GM12878 (cell line): Measurements from ENCODE around the gene MRPL54. TPM values are rescaled to one million over a fixed set of nuclear protein-coding genes. Genes with fewer than 3 reads are reported as not detected.

Experiments
- ATAC-seq: fragments of 200-7000 bp; cut with Tn5 transposase; 3 replicates; pipeline ENCODE4 v1.9.1; 2020; ENCODE audit warnings: mild to moderate bottlenecking, moderate library complexity
- BruUV-seq: library from RNA; stranded (reverse); fragments of 400-500 nt; replicated peaks from 2 replicates; lab custom pipeline; 2021; lab: Mats Ljungman, UMichigan
- CTCF ChIA-PET: fragments of 300-600 bp; sonication (Branson Sonifier 250); formaldehyde crosslinking; extraction: SDS; loops from one replicate; lab custom pipeline; 2021; ENCODE audit warnings: inconsistent platforms; lab: Yijun Ruan, JAX
- POLR2A ChIA-PET: fragments of 350-600 bp; formaldehyde crosslinking; extraction: SDS; loops from one replicate; lab custom pipeline; 2021; ENCODE audit warnings: inconsistent platforms; lab: Charles Lee
- RAD21 ChIA-PET: fragments of 300-600 bp; sonication (Branson Sonifier 250); formaldehyde crosslinking; loops from one replicate; lab custom pipeline; 2023; ENCODE audit warnings: antibody characterized with exemption; ENCODE audit not compliant: unreplicated experiment; lab: Charles Lee
- SMC1A ChIA-PET: fragments of 300-600 bp; sonication (Branson Sonifier 250); formaldehyde crosslinking; loops from one replicate; lab custom pipeline; 2023; ENCODE audit not compliant: unreplicated experiment, uncharacterized antibody; lab: Charles Lee
- DNase-seq: peaks from one replicate; pipeline ENCODE4 v3.0.0-alpha.2; 2011; ENCODE audit warnings: low read depth, low spot score
- FAIRE-seq: peaks from 3 replicates; lab custom pipeline; 2011; peaks lifted over from hg19 to GRCh38; lab: Jason Lieb, UNC
- H2AFZ ChIP-seq: 2 replicates; pipeline ENCODE4 v1.6.0; 2011; ENCODE audit warnings: low read depth, low read length, control low read depth; ENCODE audit not compliant: control insufficient read depth
- H3K27ac ChIP-seq: 2 replicates; pipeline ENCODE4 v1.5.1; 2011; ENCODE audit warnings: control low read depth; ENCODE audit not compliant: control insufficient read depth, insufficient read depth
- H3K27me3 ChIP-seq, 2 experiments: replicated peaks in 1 of 2; 2 replicates each; pipeline versions ENCODE4 v1.6.0 to v1.6.1; 2011; ENCODE audit warnings: low read length in 1 of 2; ENCODE audit not compliant: control insufficient read depth in 2 of 2, insufficient read depth in 2 of 2
- H3K36me3 ChIP-seq, 2 experiments: 2 replicates each; pipeline ENCODE4 v1.5.1; 2011; ENCODE audit warnings: low read length in 1 of 2; ENCODE audit not compliant: control insufficient read depth in 2 of 2, insufficient read depth in 2 of 2
- H3K4me1 ChIP-seq: 2 replicates; pipeline ENCODE4 v1.6.1; 2011; ENCODE audit warnings: mild to moderate bottlenecking, low read length, moderate library complexity, mixed read lengths; ENCODE audit not compliant: control insufficient read depth, insufficient read depth
- H3K4me2 ChIP-seq: 2 replicates; pipeline ENCODE4 v1.6.0; 2011; ENCODE audit warnings: control low read depth; ENCODE audit not compliant: control insufficient read depth, insufficient read depth
- H3K4me3 ChIP-seq: fragments of 200-600 bp; sonication (generic); 2 replicates; pipeline ENCODE4 v1.5.1; 2016
- H3K79me2 ChIP-seq: 2 replicates; pipeline ENCODE4 v1.6.0; 2011; ENCODE audit warnings: low read length; ENCODE audit not compliant: control insufficient read depth, insufficient read depth
- H3K9ac ChIP-seq: 2 replicates; pipeline ENCODE4 v1.8.0; 2011; ENCODE audit warnings: low read length, control low read depth, mixed read lengths; ENCODE audit not compliant: control insufficient read depth, insufficient read depth
- H3K9me3 ChIP-seq: replicated peaks from 3 replicates; pipeline ENCODE4 v1.5.1; 2011; ENCODE audit warnings: mild to moderate bottlenecking, low read length; ENCODE audit not compliant: control insufficient read depth, insufficient read depth
- H4K20me1 ChIP-seq: 2 replicates; pipeline ENCODE4 v1.6.0; 2011; ENCODE audit not compliant: control insufficient read depth, insufficient read depth
- BHLHE40 ChIP-seq, 2 experiments: fragments of 450-650 bp in 1 of 2; IDR thresholded peaks; 2 replicates each; pipeline ENCODE4 v1.6.1; 2011 to 2017; ENCODE audit warnings: low read depth in 2 of 2, borderline replicate concordance in 1 of 2, improper control_type of control experiment in 1 of 2, low read length in 1 of 2, mild to moderate bottlenecking in 1 of 2
- CREB1 ChIP-seq: IDR thresholded peaks from 2 replicates; pipeline ENCODE4 v1.6.1; 2012; ENCODE audit warnings: low read depth, mild to moderate bottlenecking, inconsistent platforms
- DPF2 ChIP-seq: fragments of 450-650 bp; IDR thresholded peaks from 2 replicates; pipeline ENCODE4 v1.6.1; 2017; ENCODE audit warnings: mild to moderate bottlenecking
- FOXK2 ChIP-seq: fragments of 450-650 bp; IDR thresholded peaks from 2 replicates; pipeline ENCODE4 v1.6.1; 2017; ENCODE audit warnings: mild to moderate bottlenecking, moderate library complexity
- IRF5 ChIP-seq: fragments of 450-650 bp; IDR thresholded peaks from 2 replicates; pipeline ENCODE4 v1.6.1; 2017; ENCODE audit warnings: borderline replicate concordance
- MEF2A ChIP-seq: IDR thresholded peaks from 2 replicates; pipeline ENCODE4 v1.6.1; 2011; ENCODE audit warnings: low read depth, mild to moderate bottlenecking, low read length, moderate library complexity; ENCODE audit not compliant: insufficient read depth
- POU2F2 ChIP-seq: IDR thresholded peaks from 3 replicates; pipeline ENCODE4 v1.6.1; 2011; ENCODE audit warnings: low read depth, mild to moderate bottlenecking, low read length, borderline replicate concordance
- SMAD1 ChIP-seq: fragments of 450-650 bp; IDR thresholded peaks from 2 replicates; pipeline ENCODE4 v1.6.1; 2018; ENCODE audit warnings: mild to moderate bottlenecking, low read depth; ENCODE audit not compliant: partially characterized antibody
- SMAD5 ChIP-seq: IDR thresholded peaks from 2 replicates; pipeline ENCODE4 v1.6.1; 2016; ENCODE audit warnings: antibody characterized with exemption, low read depth
- YBX1 ChIP-seq: fragments of 450-650 bp; IDR thresholded peaks from 2 replicates; pipeline ENCODE4 v1.6.1; 2016; ENCODE audit warnings: antibody characterized with exemption
- ZBED1 ChIP-seq: IDR thresholded peaks from 2 replicates; pipeline ENCODE4 v1.6.1; 2016; ENCODE audit warnings: borderline replicate concordance
- WGBS: methylation state at CpG from one replicate; pipeline ENCODE4 v1.1.6; 2016; ENCODE audit warnings: low lambda C conversion rate; ENCODE audit not compliant: insufficient replicate concordance, insufficient coverage; ENCODE audit errors: missing lambda C conversion rate; 5-methylcytosine and 5-hydroxymethylcytosine counted together
- in situ Hi-C: fragments of 300-500 bp; cut with MboI; formaldehyde crosslinking; loops from 9 replicates; pipeline ENCODE4 v1.14.3; 2018; ENCODE audit warnings: mixed read lengths
- intact Hi-C: fragments of 100-400 bp; cut with micrococcal nuclease; formaldehyde crosslinking; loops from one replicate; pipeline ENCODE4 v1.14.2; 2022; ENCODE audit not compliant: unreplicated experiment
- polyA plus RNA-seq, 11 experiments: library from polyadenylated mRNA; depleted of rRNA in 4 of 11; unstranded in 6 of 11; stranded (reverse) in 5 of 11; fragments of >200 nt; fragmentation: Nextera tagmentation in 4 of 11; fragmentation: Illumina TruSeq in 1 of 11; extraction: Ambion mirVana in 4 of 11; extraction: Trizol in 1 of 11; gene quantifications; 1 replicate in 1 of 11; 2 replicates in 10 of 11; pipeline versions ENCODE4 v1.2.1 to v1.2.3, GENCODE V29; 2011 to 2016; ENCODE audit warnings: inconsistent platforms in 2 of 11, missing spikeins in 2 of 11, low read depth in 1 of 11
- total RNA-seq, 4 experiments: library from RNA; depleted of rRNA in 3 of 4; stranded (reverse); fragments of >200 nt in 3 of 4; fragmentation: Illumina TruSeq in 1 of 4; extraction: Trizol in 1 of 4; gene quantifications; 2 replicates each; pipeline versions ENCODE4 v1.2.1 to v1.2.3, GENCODE V29; 2013 to 2021

MRPL54 gene
- total and polyA plus RNA-seq, 10 of the 15 experiments (the other 5 are each of a cell fraction or from before 2014, with no cell fraction given), result 3.1 to 98.7 (median 75.2) TPM

- Histone ChIP-seq H3K36me3 (no peaks in the 10 kb centered on the region), H3K9me3 (no peaks in the 10 kb centered on the region; the same call in 2 of the 3 replicates), H3K4me1 (peaks cover 12% of the 10 kb centered on the region), H3K9ac (no peak overlapping the region), H3K27me3 (peaks cover 2 to 4% of the 10 kb centered on the region in 2 experiments; a peak in 3 of 4 replicates), H3K27ac (no peak overlapping the region)
- BruUV-seq, result no TSS peak
- ChIA-PET SMC1A (no interaction called here), CTCF (no interaction called here)
- intact Hi-C loops, result no loop called here
- no peak for DNase-seq
- TF ChIP-seq SMAD1, result no peak
- no peak for TF ChIP-seq YBX1
- no peak for TF ChIP-seq POU2F2
- no peak for TF ChIP-seq SMAD5
- no peak for TF ChIP-seq BHLHE40 (IDR thresholded peaks at IDR 0.05; ENCODE audit: borderline replicate concordance in 1 of 2, low read depth in 2 of 2, low read length in 1 of 2)
- no peak for TF ChIP-seq IRF5
- no peak for TF ChIP-seq DPF2
- TF ChIP-seq MEF2A, result no peak
- no peak for TF ChIP-seq FOXK2
- TF ChIP-seq CREB1, result no peak
- no peak for TF ChIP-seq ZBED1
- TF ChIP-seq, all 136 proteins: peak for 0
- ChIA-PET RAD21 (no interaction called here), POLR2A (no interaction called here)
- FAIRE-seq (no peak), ATAC-seq (no peak)
- Histone ChIP-seq H2AFZ (no peak overlapping the region), H3K4me3 (no peak overlapping the region), H3K79me2 (no peaks in the 10 kb centered on the region), H3K4me2 (no peak overlapping the region), H4K20me1 (no peaks in the 10 kb centered on the region)
- in situ Hi-C loops, result no loop called here
- WGBS, result 79% methylated on average over 14 of the region's 29 CpGs
Measured at GRCh38 chr19:3805859-3806258, 43.4 kb downstream of the MRPL54 start.
